Measurements from ENCODE around the gene MMS19.

- TF ChIP-seq CTCF (IDR thresholded peaks at IDR 0.05): no peak
- TF ChIP-seq POLR2A (IDR thresholded peaks at IDR 0.05): no peak
These were observed 35.7 kb upstream of the MMS19 start for GRCh38 chr10:97533888-97534287.
